Urothelium cell line (cell line): ENCODE results near the gene CHST6.
A peak's percentile ranks its signal among the peaks of the same experiment; 100 is the strongest.
"Not testable (repeated sequence)": the region's sequence is repeated elsewhere in the genome, so short reads cannot be mapped to it uniquely, and the experiment has no call there.

Experiments
- DNase-seq: peaks from one replicate; pipeline ENCODE4 v3.0.0; 2011; ENCODE audit warnings: low spot score, mixed read lengths
- FAIRE-seq: peaks from 2 replicates; lab custom pipeline; 2011; peaks lifted over from hg19 to GRCh38; lab: Jason Lieb, UNC

The CHST6 gene

DNA sequence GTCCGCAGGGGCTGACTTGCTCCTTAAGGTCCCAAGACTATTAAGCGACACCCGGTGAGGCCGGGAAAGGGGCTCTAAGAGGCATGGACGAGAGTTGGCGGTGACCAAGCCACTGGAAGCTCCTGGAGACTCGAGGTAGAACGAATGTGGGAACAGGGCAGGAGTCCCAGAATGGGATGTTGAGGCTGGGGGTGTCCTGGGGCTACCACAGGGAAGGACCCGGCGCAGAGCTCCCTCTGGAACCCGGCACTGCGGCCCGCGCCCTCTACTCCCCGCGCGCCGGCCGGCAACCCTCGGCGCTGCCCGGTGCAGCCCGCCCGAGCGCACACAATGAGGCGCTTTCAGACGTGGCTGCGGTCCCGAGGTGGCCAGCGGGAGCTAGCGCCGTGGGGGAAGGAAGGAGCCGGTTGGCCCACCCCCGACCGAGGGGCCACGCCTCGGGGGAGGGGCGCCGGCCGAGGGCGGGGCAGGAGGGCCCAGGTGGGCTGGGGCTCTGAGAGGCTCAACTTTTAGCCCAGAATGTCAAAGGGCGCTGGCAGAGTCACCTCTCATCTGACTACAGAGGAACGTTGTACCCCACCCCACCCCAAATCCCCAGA, at the start of gene CHST6:
Gene CHST6 (minus strand): TSS at position 366 of the 599 bp plus-strand sequence. CDS start 15,613 bp downstream, outside the sequence.
- DNase-seq (peak; percentile 90), FAIRE-seq (peak; percentile 27)

DNA sequence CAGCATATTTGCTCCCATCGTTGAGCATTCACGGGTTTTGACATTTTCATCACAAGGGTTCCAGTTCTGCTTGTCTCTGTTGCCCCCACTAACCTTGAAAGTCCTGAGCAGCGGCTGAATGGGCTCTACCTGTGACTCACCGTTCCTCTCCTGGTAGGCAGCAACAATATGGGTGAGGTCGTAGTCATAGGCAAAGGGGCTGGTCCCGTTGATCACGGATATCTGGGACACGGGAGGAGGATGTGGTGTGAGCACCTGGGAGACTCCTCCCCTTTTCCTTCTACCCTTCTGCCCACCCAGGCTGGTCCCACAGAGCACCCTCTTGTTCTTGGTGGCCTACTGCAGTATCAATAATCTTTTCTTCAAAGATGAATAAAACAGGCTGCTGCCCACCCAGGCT, 47.2 kb upstream of the CHST6 start:
- not testable (repeated sequence) for FAIRE-seq, DNase-seq

DNA sequence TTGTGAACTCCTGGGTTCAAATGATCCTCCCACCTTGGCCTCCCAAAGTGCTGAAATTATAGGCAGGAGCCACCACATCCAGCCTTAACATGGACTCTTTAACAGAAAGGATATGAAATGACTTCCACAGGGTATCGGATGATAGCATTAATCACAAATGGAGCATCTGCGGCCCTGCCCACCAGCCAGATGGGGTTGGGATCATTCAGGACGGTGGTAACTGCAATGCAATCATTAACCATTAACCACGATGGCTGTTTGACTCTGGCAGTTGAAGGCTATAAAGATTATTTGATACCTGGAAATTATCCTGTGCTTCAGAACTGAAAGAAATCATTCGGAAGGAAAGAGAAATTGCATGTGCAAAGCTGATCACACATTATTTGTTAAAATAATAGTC, 46.0 kb upstream of the CHST6 start:
- DNase-seq, result no peak
- FAIRE-seq, result no peak

DNA sequence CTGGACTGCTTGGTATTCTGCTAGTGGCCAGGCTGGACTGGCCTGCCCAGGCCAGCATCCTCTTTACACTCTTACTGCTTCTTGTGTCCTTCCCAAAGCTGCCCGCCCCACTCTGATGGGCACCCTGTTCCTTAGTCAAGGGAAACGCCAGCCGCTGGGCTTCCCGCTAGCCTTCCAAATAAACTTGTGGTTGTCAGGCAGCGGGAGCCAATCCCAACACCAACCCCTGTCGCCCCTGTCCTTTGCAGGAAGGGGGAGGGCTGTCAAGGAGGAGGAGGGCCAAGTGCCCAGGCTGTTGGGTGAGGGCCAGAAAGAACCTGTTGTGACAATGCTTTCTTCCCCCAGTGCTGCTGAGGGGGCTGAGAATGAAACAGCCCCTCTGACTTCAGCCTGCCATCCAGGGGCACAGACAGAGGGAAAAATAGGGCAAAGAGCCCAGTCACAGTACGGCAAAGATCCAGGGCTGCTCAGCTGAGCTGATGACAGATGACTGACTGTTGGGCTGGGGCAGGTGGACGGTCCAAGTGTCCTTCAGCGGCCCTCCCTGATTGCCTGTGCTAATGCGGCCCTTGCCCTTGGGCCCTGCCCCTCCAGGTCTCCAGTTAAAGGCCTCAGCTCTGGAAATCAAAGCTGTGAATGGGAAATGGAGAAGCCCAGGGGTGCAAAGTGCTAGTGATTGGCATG, 43.8 kb upstream of the CHST6 start:
- not testable (repeated sequence) for FAIRE-seq, DNase-seq

DNA sequence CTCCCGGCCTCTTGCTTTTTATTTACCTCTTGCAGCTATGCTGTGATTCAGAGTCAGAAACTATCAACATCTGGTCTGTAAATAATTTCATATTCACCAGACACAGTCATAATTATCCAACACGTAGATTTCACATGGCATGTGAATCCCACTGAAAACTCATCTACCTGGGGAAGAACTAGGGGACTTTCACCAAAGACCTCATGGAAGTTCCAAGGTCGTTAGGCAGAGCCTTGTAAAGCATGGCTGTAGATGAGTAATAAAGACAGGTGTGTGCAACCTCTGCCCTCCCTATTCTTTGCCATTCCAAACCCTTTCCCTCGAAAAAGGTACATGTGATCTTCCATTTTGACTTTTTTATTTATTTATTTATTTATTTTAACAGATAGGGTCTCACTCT, 42.5 kb upstream of the CHST6 start:
- no peak for FAIRE-seq

DNA sequence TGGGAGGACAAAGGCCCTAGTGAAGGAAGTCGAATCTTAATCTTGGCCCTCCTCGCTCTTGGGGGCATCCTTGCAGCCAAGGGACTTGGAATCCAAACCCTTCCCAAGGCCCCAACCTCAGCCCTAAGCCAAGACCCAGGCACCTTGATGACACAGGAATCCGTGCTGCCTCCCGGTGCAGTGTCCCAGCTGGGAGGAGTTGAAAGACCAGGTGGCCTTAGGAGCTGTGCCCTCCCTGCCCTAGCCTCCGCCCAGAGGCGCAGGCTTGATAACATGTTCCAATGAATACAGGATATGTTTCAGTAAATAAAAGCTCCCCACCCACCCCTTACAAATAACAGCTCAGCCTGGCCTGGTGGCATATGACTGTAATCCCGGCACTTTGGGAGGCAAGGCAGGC, 40.7 kb upstream of the CHST6 start, which contains the start of gene CHST5:
Gene CHST5 (minus strand): TSS at position 208 of the 400 bp plus-strand sequence. CDS start 5,724 bp downstream, outside the sequence.
- no peak for DNase-seq
- FAIRE-seq, result no peak

More for the DNA sequence above, 42.5 kb upstream of the CHST6 start:
- DNase-seq, result no peak

DNA sequence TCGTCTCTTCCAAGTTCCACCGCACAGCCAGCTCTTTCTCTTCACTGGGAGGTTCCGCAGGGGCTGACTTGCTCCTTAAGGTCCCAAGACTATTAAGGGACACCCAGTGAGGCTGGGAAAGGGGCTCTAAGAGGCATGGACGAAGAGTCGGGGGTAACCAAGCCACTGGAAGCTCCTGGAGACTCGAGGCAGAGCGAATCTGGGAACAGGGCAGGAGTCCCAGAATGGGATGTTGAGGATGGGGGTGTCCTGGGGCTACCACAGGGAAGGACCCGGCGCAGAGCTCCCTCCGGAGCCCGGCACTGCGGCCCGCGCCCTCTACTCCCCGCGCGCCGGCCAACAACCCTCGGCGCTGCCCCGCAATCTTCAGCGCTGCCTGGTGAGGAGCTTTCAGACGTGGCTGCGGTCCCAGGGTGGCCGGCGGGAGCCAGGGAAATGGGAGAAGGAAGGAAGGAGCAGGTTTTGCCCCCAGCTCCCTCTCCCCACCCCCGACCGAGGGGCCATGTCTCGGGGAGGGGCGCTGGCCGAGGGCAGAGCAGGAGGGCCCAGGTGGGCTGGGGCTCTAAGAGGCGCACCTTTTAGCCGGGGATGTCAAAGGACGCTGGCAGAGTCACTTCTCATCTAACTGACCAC, 40.1 kb upstream of the CHST6 start:
- DNase-seq (no peak), FAIRE-seq (no peak)

DNA sequence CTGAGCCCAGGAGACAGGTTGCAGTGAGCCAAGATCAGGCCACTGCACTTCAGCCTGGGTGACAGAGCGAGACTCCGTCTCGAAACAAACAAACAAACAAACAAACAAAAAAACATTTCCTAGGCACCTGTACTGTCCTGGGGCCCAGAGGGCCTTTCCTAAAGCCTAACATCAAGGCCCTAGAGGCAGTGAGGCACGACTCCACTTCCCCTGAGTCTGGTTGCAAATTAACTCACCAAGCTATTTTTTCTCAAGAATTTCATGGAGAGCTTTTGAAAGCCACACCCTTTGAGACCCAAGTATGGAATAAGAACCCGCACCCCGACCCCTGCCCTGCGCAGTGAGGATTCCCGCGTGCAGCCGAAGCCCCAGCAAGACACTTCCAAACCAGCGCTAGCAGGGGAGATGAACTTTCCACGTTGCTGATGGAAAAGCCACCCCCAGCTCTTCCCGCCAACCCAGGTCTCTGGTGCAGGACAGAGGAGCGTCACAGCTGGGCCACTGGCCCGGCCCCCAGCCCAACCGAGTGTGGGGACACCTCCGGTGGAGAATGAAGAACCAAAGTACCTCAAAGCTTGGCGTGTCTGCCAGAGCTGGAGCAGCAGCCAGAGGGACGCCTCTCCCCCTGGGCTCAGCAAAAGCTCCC, 39.4 kb upstream of the CHST6 start:
- FAIRE-seq (no peak), DNase-seq (no peak)

DNA sequence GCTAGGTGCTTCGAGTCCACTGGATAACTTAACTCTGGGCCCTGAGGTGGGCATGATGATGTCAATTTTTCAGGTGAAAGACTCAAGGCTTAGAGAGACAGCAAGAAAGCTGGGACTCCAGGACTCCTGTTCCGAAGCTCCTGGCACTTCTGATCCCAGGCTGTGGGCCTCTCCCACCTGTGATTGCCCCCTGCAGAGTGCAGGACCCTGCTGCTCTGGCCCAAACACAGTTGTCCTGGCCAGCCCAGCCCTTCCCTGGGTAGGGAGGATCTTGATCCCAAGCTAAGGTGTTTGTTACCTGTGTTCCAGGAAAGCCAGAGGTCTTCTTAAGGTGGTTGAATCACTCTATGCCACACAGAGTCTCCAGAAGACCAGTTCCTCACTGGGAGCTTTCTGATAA, 37.5 kb upstream of the CHST6 start:
- DNase-seq, result no peak
- FAIRE-seq, result no peak

DNA sequence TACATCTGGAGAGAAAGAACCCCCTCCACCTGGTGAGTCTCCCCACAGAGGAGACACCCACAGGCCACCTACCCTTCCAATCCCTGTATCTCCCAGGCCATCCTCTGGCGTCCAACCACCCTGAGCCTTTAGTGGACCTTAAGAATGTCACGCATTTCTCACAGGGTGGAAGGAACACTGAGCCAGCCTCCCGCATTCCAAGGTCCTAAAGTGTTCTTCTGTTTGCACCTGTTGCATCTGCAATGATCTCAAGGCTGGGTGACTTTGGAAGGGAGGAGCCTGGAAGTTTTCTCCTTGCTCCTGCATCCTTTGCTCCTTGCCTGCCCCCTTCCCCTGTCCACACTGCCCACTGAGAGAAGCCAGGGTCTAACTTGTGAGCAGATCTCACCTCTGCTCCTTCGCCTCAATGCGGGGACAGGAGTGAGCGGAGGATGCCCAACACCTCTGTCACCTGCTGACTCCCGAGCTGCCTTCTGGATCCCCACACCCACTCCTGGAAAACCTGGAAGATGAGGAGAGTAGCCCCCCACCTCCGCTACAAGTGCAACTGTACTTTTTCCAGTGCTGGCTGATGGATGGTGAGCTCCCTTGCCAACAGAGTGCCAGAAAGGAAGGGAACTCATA, 37.0 kb upstream of the CHST6 start:
- no peak for FAIRE-seq
- no peak for DNase-seq

DNA sequence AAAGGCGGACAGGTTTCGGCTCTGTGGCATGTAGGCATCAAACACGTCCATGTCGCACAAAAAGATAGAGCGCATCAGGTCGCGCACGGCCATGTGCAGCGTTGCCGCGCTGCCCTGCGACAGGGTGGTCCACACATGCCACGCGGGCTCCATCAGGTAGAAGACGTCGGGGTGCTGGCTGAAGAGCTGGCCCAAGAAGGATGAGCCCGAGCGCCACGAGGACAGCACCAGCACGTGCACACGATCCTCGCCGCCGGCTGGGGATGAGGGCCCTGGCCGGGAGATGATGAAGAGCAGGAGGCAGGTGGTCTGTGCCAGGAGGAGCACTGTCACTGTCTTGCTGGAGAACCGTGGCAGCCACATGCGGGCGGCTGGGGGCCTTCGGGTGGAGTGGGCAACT, 34.7 kb upstream of the CHST6 start:
- DNase-seq (no peak), FAIRE-seq (no peak)

DNA sequence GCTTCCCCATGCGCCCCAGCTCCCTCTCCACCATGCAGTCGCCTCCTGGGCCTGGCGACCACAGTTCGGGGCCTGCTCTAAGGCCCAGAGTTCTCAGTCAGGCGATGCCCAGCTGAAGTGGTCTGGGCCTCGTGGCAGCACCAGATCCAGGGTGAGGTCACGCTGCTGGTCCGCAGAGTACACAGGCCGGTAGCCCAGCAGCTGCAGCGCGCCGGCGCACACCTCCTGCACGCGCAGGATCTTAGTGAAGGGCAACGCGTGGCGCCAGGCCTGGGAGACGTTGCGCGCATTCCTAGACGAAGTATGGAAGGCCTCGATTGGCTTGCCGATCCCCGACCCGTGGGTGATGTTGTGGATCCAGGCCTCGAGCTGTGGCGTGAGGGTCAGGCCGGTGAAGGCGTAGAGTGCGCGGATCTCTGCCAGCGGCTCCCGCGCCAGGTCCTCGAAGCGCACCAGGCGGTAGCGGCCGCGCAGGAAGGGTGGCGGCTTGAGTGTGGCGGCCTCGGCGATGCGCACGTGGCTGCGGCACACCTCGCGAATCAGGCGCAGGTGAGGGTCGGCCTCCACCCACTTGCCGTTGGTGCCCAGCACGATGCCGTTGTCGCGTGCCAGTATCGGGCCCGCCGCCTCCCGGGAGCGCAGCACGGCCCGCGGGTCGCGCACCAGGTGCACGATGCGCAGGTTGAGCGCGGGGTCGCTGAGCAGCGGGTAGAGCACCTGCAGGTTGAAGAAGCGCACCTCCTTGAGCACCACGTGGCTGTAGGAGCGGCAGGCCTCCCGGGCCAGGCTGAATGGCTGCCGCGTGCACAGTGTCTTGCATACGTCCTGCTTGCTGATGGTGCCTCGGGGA, 34.0 kb upstream of the CHST6 start:
- no peak for FAIRE-seq
- DNase-seq, result no peak

DNA sequence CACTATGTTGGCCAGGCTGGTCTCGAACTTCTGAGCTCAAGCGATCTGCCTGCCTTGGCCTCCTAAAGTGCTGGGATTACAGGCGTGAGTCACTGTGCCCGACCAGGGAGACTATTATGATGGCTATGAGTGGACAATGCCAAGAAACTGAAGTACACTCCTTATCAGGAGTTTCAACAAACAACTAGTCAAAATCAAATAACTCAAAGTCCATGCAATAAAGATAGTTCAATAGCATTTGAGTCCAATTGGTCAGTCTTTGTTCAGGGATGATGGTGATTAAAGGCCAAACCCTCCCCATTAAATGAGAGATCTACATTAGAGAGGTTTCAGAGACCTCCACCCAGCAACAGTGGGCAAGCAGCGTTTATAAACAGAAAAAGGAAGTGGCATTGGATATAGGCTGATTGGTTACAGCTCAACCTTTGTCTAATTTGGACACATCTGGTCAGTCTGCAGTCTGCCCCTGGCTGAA, 32.6 kb upstream of the CHST6 start:
- FAIRE-seq (no peak), DNase-seq (no peak)

DNA sequence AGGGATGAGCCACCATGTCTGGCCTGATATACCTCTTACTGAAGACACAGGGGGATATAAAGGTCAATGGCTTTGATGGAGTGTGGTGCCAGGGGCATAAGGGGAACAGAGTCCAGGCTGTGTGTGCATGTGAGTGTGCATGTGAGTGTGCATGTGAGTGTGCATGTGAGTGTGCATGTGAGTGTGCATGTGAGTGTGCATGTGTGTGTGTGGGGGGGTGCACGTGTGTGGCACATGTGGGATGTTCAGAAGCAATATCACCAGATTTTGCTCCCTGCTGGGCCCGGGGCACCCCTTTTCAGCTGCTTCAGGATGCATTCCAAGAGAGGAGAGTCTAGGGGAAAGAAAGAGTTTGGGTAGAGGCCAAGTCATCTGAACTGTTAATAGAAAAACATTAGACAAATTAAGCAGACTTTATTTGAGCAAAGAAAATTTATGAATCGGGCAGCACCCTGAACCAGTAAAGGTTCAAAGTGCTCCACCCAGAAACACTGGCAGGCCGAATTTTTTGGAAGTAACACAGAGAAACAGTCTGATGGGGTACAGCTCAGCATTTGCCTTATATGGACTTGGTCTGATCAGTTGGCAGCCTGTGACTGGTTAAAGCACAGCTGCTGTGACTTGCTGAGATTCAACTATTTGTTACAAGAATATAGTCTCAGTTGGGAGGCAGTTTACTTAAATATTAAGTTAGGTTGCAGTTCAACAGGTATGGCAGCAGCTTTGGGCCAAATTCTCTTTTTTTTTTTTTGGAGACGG, 31.0 kb upstream of the CHST6 start:
- DNase-seq (no peak), FAIRE-seq (no peak)

DNA sequence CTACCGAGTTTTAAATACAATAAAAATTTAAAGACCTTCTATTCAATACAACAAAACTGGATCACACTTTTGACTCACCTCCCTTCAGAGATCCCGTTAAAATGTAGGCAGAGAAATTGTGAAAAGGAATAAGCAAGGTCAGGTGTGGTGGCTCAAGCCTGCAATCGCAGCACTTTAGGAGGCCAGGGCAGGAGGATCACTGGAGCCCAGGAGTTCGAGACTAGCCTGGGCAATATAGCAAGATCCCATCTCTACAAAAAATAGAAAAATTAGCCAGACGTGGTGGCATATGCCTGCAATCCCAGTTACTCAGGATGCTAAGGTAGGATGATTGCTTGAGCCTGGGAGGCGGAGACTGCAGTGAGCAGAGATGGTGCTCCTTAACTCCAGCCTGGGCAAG, 23.9 kb upstream of the CHST6 start:
- no peak for FAIRE-seq

DNA sequence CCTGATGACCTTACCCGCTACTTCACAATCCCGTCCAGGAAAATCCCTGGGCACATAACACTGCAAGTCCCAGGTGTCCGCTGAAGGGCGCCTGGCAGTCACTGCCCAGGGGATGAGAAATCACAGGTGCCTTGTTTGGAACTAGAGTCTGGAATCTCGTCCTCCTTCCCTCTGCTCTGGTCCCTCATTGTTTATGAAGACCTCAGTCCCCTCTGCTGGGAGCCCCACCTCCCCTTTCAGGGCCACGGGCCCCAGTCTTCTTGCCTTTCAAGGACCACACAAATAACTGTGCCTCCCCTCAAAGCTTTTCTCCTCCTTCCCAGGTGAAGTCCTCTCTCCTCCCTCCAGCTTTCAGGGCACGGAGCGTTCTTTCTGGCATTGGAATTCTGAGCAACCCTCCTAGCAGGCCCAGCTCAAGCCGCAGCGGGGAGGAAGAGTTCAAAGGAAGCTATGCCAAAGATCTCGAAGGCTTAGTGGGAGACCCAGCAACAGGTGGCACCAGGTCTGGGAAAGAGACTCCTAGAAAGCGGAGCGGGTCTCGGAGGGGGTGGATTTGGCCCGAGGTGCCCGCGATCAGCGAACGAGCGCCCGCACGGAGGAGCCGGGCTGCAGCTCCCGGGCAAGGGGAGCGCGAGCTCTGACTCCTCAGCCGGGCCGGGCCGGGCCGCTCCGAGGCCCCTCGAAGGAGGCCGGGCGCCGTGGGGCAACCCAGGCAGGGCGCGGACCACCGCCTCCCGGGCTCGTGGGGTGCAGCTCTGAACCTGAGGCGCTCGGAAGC, 21.1 kb upstream of the CHST6 start:
- not testable (repeated sequence) for DNase-seq
- FAIRE-seq, result peak; percentile 17

More for the DNA sequence above, 23.9 kb upstream of the CHST6 start:
- DNase-seq, result no peak

DNA sequence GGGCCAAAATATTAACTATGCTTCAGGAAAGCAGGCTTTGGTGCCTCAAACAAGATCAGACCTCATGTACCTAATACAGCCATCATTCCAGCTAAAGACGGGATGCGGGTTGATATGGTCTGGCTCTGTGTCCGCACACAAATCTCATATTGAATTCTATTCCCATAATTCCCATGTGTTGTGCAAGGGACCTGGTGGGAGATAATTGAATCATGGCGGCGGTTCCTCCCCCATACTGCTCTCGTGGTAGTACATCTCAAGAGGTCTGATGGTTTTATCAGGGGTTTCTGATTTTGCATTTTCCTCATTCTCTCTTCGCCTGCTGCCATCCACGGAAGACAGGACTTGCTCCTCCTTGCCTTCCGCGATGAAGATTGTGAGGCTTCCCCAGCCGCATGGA, 19.1 kb upstream of the CHST6 start:
- FAIRE-seq (no peak), DNase-seq (no peak)

DNA sequence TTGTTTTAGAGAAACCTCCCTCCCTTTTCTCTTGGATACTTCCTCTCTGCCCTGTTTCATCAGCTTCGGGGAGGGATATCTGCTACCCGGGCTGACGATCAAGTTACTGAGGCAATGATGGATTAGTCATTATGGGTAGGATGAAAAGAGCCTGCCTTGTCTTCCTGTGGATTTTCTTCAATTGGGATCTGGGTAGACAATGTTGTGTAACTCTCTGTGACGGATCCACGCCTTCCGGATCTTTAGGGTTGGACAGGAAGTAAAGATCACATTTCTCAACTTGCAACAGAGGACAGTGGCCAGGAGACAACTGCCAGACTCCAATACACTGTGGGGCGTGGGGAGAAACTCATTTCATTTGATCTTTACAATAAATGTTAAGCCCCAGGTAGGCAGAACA, 11.3 kb upstream of the CHST6 start:
- DNase-seq (peak; percentile 64), FAIRE-seq (no peak)

DNA sequence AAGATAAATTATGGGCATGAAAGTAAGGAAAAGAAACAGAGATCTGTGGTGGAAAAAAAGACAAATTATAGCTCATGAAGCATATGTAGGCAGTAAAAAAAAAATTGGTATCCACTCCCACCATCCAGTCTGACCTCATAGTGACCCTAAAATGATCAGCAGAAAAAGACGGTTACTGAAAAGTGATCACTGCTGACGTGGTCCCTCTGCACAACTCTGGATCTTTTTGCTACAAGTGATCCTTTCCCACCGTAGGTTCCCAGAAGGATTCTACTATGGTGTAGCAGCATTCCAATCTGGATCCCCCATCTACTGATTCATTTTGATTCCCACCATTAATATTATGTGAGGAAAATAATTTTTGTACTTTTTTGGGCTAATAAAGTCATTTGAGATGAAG, 10.9 kb upstream of the CHST6 start:
- DNase-seq (no peak), FAIRE-seq (no peak)
